Duodenal mucosa (tissue), 2 donors: ENCODE data around the gene PYROXD2.

ENCODE experiments used
- H3K27ac ChIP-seq: one replicate; pipeline ENCODE4 v1.7.0; 2013; ENCODE audit warnings: low read depth, low read length
- H3K27me3 ChIP-seq, 2 donors: one replicate each; pipeline ENCODE4 v1.7.0; 2013; ENCODE audit warnings: low read length in 2 of 2, control low read depth in 1 of 2; ENCODE audit not compliant: insufficient read depth in 2 of 2, control insufficient read depth in 1 of 2
- H3K36me3 ChIP-seq, 2 donors: one replicate each; pipeline ENCODE4 v1.7.0; 2013; ENCODE audit warnings: low read length in 2 of 2, control low read depth in 1 of 2; ENCODE audit not compliant: insufficient read depth in 2 of 2, control insufficient read depth in 1 of 2
- H3K4me1 ChIP-seq, 2 donors: one replicate each; pipeline ENCODE4 v1.7.0; 2013; ENCODE audit warnings: low read length in 2 of 2, control low read depth in 1 of 2; ENCODE audit not compliant: insufficient read depth in 2 of 2, control insufficient read depth in 1 of 2
- H3K4me3 ChIP-seq, 2 donors: one replicate each; pipeline ENCODE4 v1.7.0; 2013; ENCODE audit warnings: low read length in 2 of 2, low read depth in 1 of 2
- H3K9ac ChIP-seq, 2 donors: one replicate each; pipeline ENCODE4 v1.7.0; 2013; ENCODE audit warnings: low read length in 2 of 2, low read depth in 1 of 2
- H3K9me3 ChIP-seq, 2 donors: one replicate each; pipeline ENCODE4 v1.7.0; 2013; ENCODE audit warnings: low read length in 2 of 2, control low read depth in 1 of 2; ENCODE audit not compliant: control insufficient read depth in 1 of 2

The PYROXD2 gene

GRCh38 chr10:98435178-98435577 is 20.2 kb upstream of the PYROXD2 start:
- Histone ChIP-seq H3K4me3 (no peak overlapping the region), H3K36me3 (peaks cover 30 to 76% of the 10 kb centered on the region in 2 donors), H3K4me1 (no peaks in the 10 kb centered on the region), H3K27me3 (no peaks in the 10 kb centered on the region), H3K27ac (no peak overlapping the region), H3K9ac (no peak overlapping the region), H3K9me3 (no peaks in the 10 kb centered on the region)

GRCh38 chr10:98433881-98434732 is 19.1 kb upstream of the PYROXD2 start:
- Histone ChIP-seq H3K4me1 (no peaks in the 10 kb centered on the region), H3K36me3 (peaks cover 40 to 80% of the 10 kb centered on the region in 2 donors), H3K4me3 (no peak overlapping the region), H3K9me3 (no peaks in the 10 kb centered on the region), H3K27ac (no peak overlapping the region), H3K27me3 (no peaks in the 10 kb centered on the region), H3K9ac (no peak overlapping the region)

GRCh38 chr10:98433371-98433770 is 18.4 kb upstream of the PYROXD2 start:
- no peaks in the 10 kb centered on the region for H3K9me3 ChIP-seq
- H3K4me1 ChIP-seq = no peaks in the 10 kb centered on the region
- H3K27ac ChIP-seq = no peak overlapping the region
- H3K4me3 ChIP-seq = no peak overlapping the region
- H3K9ac ChIP-seq = no peak overlapping the region
- peaks cover 40 to 77% of the 10 kb centered on the region in 2 donors for H3K36me3 ChIP-seq
- H3K27me3 ChIP-seq = no peaks in the 10 kb centered on the region

GRCh38 chr10:98432330-98432729 is 17.3 kb upstream of the PYROXD2 start:
- peaks cover 40 to 84% of the 10 kb centered on the region in 2 donors for H3K36me3 ChIP-seq
- H3K4me1 ChIP-seq = no peaks in the 10 kb centered on the region
- no peak overlapping the region for H3K27ac ChIP-seq
- no peak overlapping the region for H3K4me3 ChIP-seq
- H3K9ac ChIP-seq = no peak overlapping the region
- no peaks in the 10 kb centered on the region for H3K9me3 ChIP-seq
- H3K27me3 ChIP-seq = no peaks in the 10 kb centered on the region

- peaks cover 40 to 78% of the 10 kb centered on the region in 2 donors for H3K36me3 ChIP-seq
- no peak overlapping the region for H3K27ac ChIP-seq
- no peak overlapping the region for H3K4me3 ChIP-seq
- no peaks in the 10 kb centered on the region for H3K4me1 ChIP-seq
- H3K27me3 ChIP-seq = no peaks in the 10 kb centered on the region
- no peaks in the 10 kb centered on the region for H3K9me3 ChIP-seq
- no peak overlapping the region for H3K9ac ChIP-seq
These were observed 16.0 kb upstream of the PYROXD2 start for GRCh38 chr10:98431016-98431415.

GRCh38 chr10:98430427-98430826 is 15.4 kb upstream of the PYROXD2 start:
- no peak overlapping the region for H3K27ac ChIP-seq
- H3K36me3 ChIP-seq = peaks cover 34 to 78% of the 10 kb centered on the region in 2 donors
- no peak overlapping the region for H3K4me3 ChIP-seq
- H3K9me3 ChIP-seq = no peaks in the 10 kb centered on the region
- H3K4me1 ChIP-seq = no peaks in the 10 kb centered on the region
- H3K27me3 ChIP-seq = no peaks in the 10 kb centered on the region
- no peak overlapping the region for H3K9ac ChIP-seq

- H3K36me3 ChIP-seq = peaks cover 25 to 76% of the 10 kb centered on the region in 2 donors
- H3K9me3 ChIP-seq = no peaks in the 10 kb centered on the region
- H3K4me1 ChIP-seq = no peaks in the 10 kb centered on the region
- H3K9ac ChIP-seq = no peak overlapping the region
- H3K27ac ChIP-seq = no peak overlapping the region
- H3K27me3 ChIP-seq = no peaks in the 10 kb centered on the region
- no peak overlapping the region for H3K4me3 ChIP-seq
These were observed 14.5 kb upstream of the PYROXD2 start for GRCh38 chr10:98429320-98430072.

GRCh38 chr10:98427011-98427515 is 12.1 kb upstream of the PYROXD2 start:
- Histone ChIP-seq H3K4me3 (no peak overlapping the region), H3K36me3 (peaks cover 27 to 73% of the 10 kb centered on the region in 2 donors), H3K9me3 (no peaks in the 10 kb centered on the region), H3K27me3 (no peaks in the 10 kb centered on the region), H3K27ac (no peak overlapping the region), H3K4me1 (no peaks in the 10 kb centered on the region), H3K9ac (no peak overlapping the region)

GRCh38 chr10:98425511-98426352 is 10.8 kb upstream of the PYROXD2 start:
- H3K4me1 ChIP-seq = no peaks in the 10 kb centered on the region
- no peak overlapping the region for H3K4me3 ChIP-seq
- no peaks in the 10 kb centered on the region for H3K9me3 ChIP-seq
- no peaks in the 10 kb centered on the region for H3K27me3 ChIP-seq
- no peak overlapping the region for H3K27ac ChIP-seq
- no peak overlapping the region for H3K9ac ChIP-seq
- peaks cover 19 to 61% of the 10 kb centered on the region in 2 donors for H3K36me3 ChIP-seq
